SK-N-SH treated with all-trans-retinoic acid at 6 μM for 48 hours (cell line): ENCODE measurements around the gene JAML.

Experiments
- ATAC-seq: fragments of 200-7000 bp; cut with Tn5 transposase; 3 replicates; pipeline ENCODE4 v1.9.1; 2020; ENCODE audit warnings: mild to moderate bottlenecking, moderate library complexity
- ARNTL ChIP-seq: fragments of 450-650 bp; formaldehyde crosslinking; IDR thresholded peaks from 2 replicates; pipeline ENCODE4 v1.5.0; 2020; ENCODE audit warnings: low read depth, mild to moderate bottlenecking, moderate library complexity, borderline replicate concordance
- BACH2 ChIP-seq: fragments of 250-450 bp; sonication (Bioruptor Pico); IDR thresholded peaks from 2 replicates; pipeline ENCODE4 v1.9.0; 2021; ENCODE audit warnings: mild to moderate bottlenecking, borderline replicate concordance
- CREB5 ChIP-seq: fragments of 250-450 bp; sonication (Bioruptor Pico); IDR thresholded peaks from 2 replicates; pipeline ENCODE4 v1.5.1; 2020; ENCODE audit warnings: low read depth, mild to moderate bottlenecking, moderate library complexity
- CSDC2 ChIP-seq: fragments of 250-450 bp; sonication (Bioruptor Pico); IDR thresholded peaks from 2 replicates; pipeline ENCODE4 v1.5.0; 2020; ENCODE audit warnings: mild to moderate bottlenecking, moderate library complexity
- CSRNP3 ChIP-seq: fragments of 250-450 bp; sonication (Bioruptor Pico); IDR thresholded peaks from 2 replicates; pipeline ENCODE4 v1.5.1; 2021; ENCODE audit warnings: mild to moderate bottlenecking, moderate library complexity
- ESRRG ChIP-seq: fragments of 250-450 bp; sonication (Bioruptor Pico); IDR thresholded peaks from 2 replicates; pipeline ENCODE4 v1.6.1; 2021; ENCODE audit warnings: mild to moderate bottlenecking
- ISL1 ChIP-seq: fragments of 250-450 bp; sonication (Bioruptor Pico); IDR thresholded peaks from 2 replicates; pipeline ENCODE4 v2.1.2; 2022; ENCODE audit warnings: mild to moderate bottlenecking, moderate library complexity
- OSR1 ChIP-seq: fragments of 250-450 bp; sonication (Bioruptor Pico); IDR thresholded peaks from 2 replicates; pipeline ENCODE4 v1.8.0; 2022; ENCODE audit warnings: moderate library complexity, mild to moderate bottlenecking, inconsistent platforms
- POU6F1 ChIP-seq: fragments of 250-450 bp; sonication (Bioruptor Pico); IDR thresholded peaks from 2 replicates; pipeline ENCODE4 v1.8.0; 2021; ENCODE audit warnings: low read depth, mild to moderate bottlenecking, moderate library complexity, borderline replicate concordance
- PPARA ChIP-seq: fragments of 250-450 bp; sonication (Bioruptor Pico); IDR thresholded peaks from 2 replicates; pipeline ENCODE4 v1.5.0; 2020; ENCODE audit warnings: mild to moderate bottlenecking, borderline replicate concordance
- SNAI2 ChIP-seq: fragments of 250-450 bp; sonication (Bioruptor Pico); IDR thresholded peaks from 2 replicates; pipeline ENCODE4 v1.5.0; 2020; ENCODE audit warnings: mild to moderate bottlenecking, moderate library complexity
- TOX ChIP-seq: fragments of 250-450 bp; sonication (Bioruptor Pico); IDR thresholded peaks from 2 replicates; pipeline ENCODE4 v1.8.0; 2021; ENCODE audit warnings: mild to moderate bottlenecking, moderate library complexity, borderline replicate concordance
- TSHZ2 ChIP-seq: fragments of 250-450 bp; sonication (Bioruptor Pico); IDR thresholded peaks from 2 replicates; pipeline ENCODE4 v1.5.0; 2020; ENCODE audit warnings: mild to moderate bottlenecking, moderate library complexity
- ZC3H10 ChIP-seq: fragments of 250-450 bp; sonication (Bioruptor Pico); IDR thresholded peaks from 2 replicates; pipeline ENCODE4 v1.5.1; 2021; ENCODE audit warnings: mild to moderate bottlenecking, moderate library complexity
- ZFP3 ChIP-seq: fragments of 250-450 bp; sonication (Bioruptor Pico); IDR thresholded peaks from 2 replicates; pipeline ENCODE4 v1.5.0; 2020; ENCODE audit warnings: mild to moderate bottlenecking, moderate library complexity
- ZFP30 ChIP-seq: fragments of 450-650 bp; formaldehyde crosslinking; IDR thresholded peaks from 2 replicates; pipeline ENCODE4 v1.5.0; 2022; ENCODE audit warnings: mild to moderate bottlenecking, moderate library complexity
- ZNF565 ChIP-seq: fragments of 450-650 bp; formaldehyde crosslinking; conservative IDR thresholded peaks from 2 replicates; pipeline ENCODE4 v1.5.0; 2020; ENCODE audit warnings: low read depth, mild to moderate bottlenecking, moderate library complexity
- ZNF70 ChIP-seq: fragments of 450-650 bp; formaldehyde crosslinking; IDR thresholded peaks from 2 replicates; pipeline ENCODE4 v1.5.0; 2020; ENCODE audit warnings: mild to moderate bottlenecking, moderate library complexity
- ZNF8 ChIP-seq: fragments of 450-650 bp; formaldehyde crosslinking; IDR thresholded peaks from 2 replicates; pipeline ENCODE4 v1.5.0; 2020; ENCODE audit warnings: mild to moderate bottlenecking, moderate library complexity

Gene JAML

GRCh38 chr11:118200901-118201680 lies 23.7 kb downstream of the JAML start:
- TF ChIP-seq TSHZ2 (no peak), PPARA (CRISPR knock-in tag) (no peak), ZNF8 (CRISPR knock-in tag) (no peak), CSDC2 (CRISPR knock-in tag) (no peak), ARNTL (CRISPR knock-in tag) (no peak), BACH2 (CRISPR knock-in tag) (no peak), ESRRG (CRISPR knock-in tag) (no peak), CREB5 (CRISPR knock-in tag) (no peak), SNAI2 (CRISPR knock-in tag) (no peak), ZNF70 (CRISPR knock-in tag) (no peak), ISL1 (CRISPR knock-in tag) (no peak), ZFP3 (CRISPR knock-in tag) (no peak), OSR1 (no peak), ZFP30 (CRISPR knock-in tag) (no peak), POU6F1 (no peak)
- TF ChIP-seq, all 23 proteins: peak for 0
- ATAC-seq = no peak

- TF ChIP-seq CSRNP3 (CRISPR knock-in tag) (no peak), ZFP3 (CRISPR knock-in tag) (no peak), CSDC2 (CRISPR knock-in tag) (no peak), ZC3H10 (CRISPR knock-in tag) (no peak), CREB5 (CRISPR knock-in tag) (no peak), OSR1 (no peak), ESRRG (CRISPR knock-in tag) (no peak), ZNF8 (CRISPR knock-in tag) (no peak), ZFP30 (CRISPR knock-in tag) (no peak)
- no peak for ATAC-seq
These were observed 24.3 kb downstream of the JAML start for GRCh38 chr11:118200497-118200896.

GRCh38 chr11:118199135-118199534 lies 25.7 kb downstream of the JAML start:
- no peak for ATAC-seq
- TF ChIP-seq ESRRG (CRISPR knock-in tag) = no peak

- TF ChIP-seq SNAI2 (CRISPR knock-in tag) (no peak), TOX (CRISPR knock-in tag) (no peak), ZNF70 (CRISPR knock-in tag) (no peak), CREB5 (CRISPR knock-in tag) (no peak), ZNF565 (CRISPR knock-in tag) (no peak)
- peak; percentile 97 for ATAC-seq
These were observed 26.4 kb downstream of the JAML start for GRCh38 chr11:118198370-118198769.
